ENCODE measurements around the gene CNDP1.

The CNDP1 gene

GRCh38 chr18:74598350-74599001 lies 64.2 kb downstream of the CNDP1 start:
- H3K36me3 ChIP-seq (ENCODE audit: insufficient read depth, low read length), result peaks cover 6% of the 10 kb centered on the region
- peaks cover 21% of the 10 kb centered on the region for H3K4me1 ChIP-seq (ENCODE audit: insufficient read depth, low read length)
- no peaks in the 10 kb centered on the region for H3K27me3 ChIP-seq (ENCODE audit: insufficient read depth, low read length)
- peak overlapping the region; percentile 94 for H3K4me3 ChIP-seq (ENCODE audit: low read length)
- no peaks in the 10 kb centered on the region for H3K9me3 ChIP-seq (ENCODE audit: low read length)
- H2AFZ ChIP-seq (ENCODE audit: low read depth, low read length), result peak overlapping the region; percentile 98

- H2AFZ ChIP-seq (ENCODE audit: low read depth, low read length), result no peak overlapping the region
- H3K9me3 ChIP-seq (ENCODE audit: low read length), result no peaks in the 10 kb centered on the region
- no peak overlapping the region for H3K4me3 ChIP-seq (ENCODE audit: low read length)
- no peaks in the 10 kb centered on the region for H3K27me3 ChIP-seq (ENCODE audit: insufficient read depth, low read length)
- H3K36me3 ChIP-seq (ENCODE audit: insufficient read depth, low read length), result no peaks in the 10 kb centered on the region
- no peaks in the 10 kb centered on the region for H3K4me1 ChIP-seq (ENCODE audit: insufficient read depth, low read length)
Measured at GRCh38 chr18:74604361-74604760, 70.1 kb downstream of the CNDP1 start.

- Histone ChIP-seq H2AFZ (ENCODE audit: low read depth, low read length) (no peak overlapping the region), H3K36me3 (ENCODE audit: insufficient read depth, low read length) (no peaks in the 10 kb centered on the region), H3K27me3 (ENCODE audit: insufficient read depth, low read length) (no peaks in the 10 kb centered on the region), H3K4me1 (ENCODE audit: insufficient read depth, low read length) (no peaks in the 10 kb centered on the region), H3K4me3 (ENCODE audit: low read length) (no peak overlapping the region), H3K9me3 (ENCODE audit: low read length) (no peaks in the 10 kb centered on the region)
Measured at GRCh38 chr18:74604774-74605173, 70.5 kb downstream of the CNDP1 start.

- H3K4me3 ChIP-seq (ENCODE audit: low read length), result no peak overlapping the region
- H3K27me3 ChIP-seq (ENCODE audit: insufficient read depth, low read length), result no peaks in the 10 kb centered on the region
- H2AFZ ChIP-seq (ENCODE audit: low read depth, low read length), result no peak overlapping the region
- H3K4me1 ChIP-seq (ENCODE audit: insufficient read depth, low read length), result no peaks in the 10 kb centered on the region
- no peaks in the 10 kb centered on the region for H3K9me3 ChIP-seq (ENCODE audit: low read length)
- no peaks in the 10 kb centered on the region for H3K36me3 ChIP-seq (ENCODE audit: insufficient read depth, low read length)
Measured at GRCh38 chr18:74608681-74609080, 74.4 kb downstream of the CNDP1 start.

- H3K4me3 ChIP-seq (ENCODE audit: low read length), result no peak overlapping the region
- no peaks in the 10 kb centered on the region for H3K4me1 ChIP-seq (ENCODE audit: insufficient read depth, low read length)
- H3K27me3 ChIP-seq (ENCODE audit: insufficient read depth, low read length), result no peaks in the 10 kb centered on the region
- no peak overlapping the region for H2AFZ ChIP-seq (ENCODE audit: low read depth, low read length)
- no peaks in the 10 kb centered on the region for H3K9me3 ChIP-seq (ENCODE audit: low read length)
- no peaks in the 10 kb centered on the region for H3K36me3 ChIP-seq (ENCODE audit: insufficient read depth, low read length)
Measured at GRCh38 chr18:74609535-74609934, 75.2 kb downstream of the CNDP1 start.

GRCh38 chr18:74610051-74610615 lies 75.8 kb downstream of the CNDP1 start:
- Histone ChIP-seq H3K36me3 (ENCODE audit: insufficient read depth, low read length) (no peaks in the 10 kb centered on the region), H2AFZ (ENCODE audit: low read depth, low read length) (no peak overlapping the region), H3K9me3 (ENCODE audit: low read length) (no peaks in the 10 kb centered on the region), H3K4me1 (ENCODE audit: insufficient read depth, low read length) (no peaks in the 10 kb centered on the region), H3K4me3 (ENCODE audit: low read length) (no peak overlapping the region), H3K27me3 (ENCODE audit: insufficient read depth, low read length) (no peaks in the 10 kb centered on the region)

- no peaks in the 10 kb centered on the region for H3K27me3 ChIP-seq (ENCODE audit: insufficient read depth, low read length)
Measured at GRCh38 chr18:74610860-74611259, 76.6 kb downstream of the CNDP1 start.

GRCh38 chr18:74611765-74612164 lies 77.5 kb downstream of the CNDP1 start:
- H2AFZ ChIP-seq (ENCODE audit: low read depth, low read length), result no peak overlapping the region
- no peaks in the 10 kb centered on the region for H3K27me3 ChIP-seq (ENCODE audit: insufficient read depth, low read length)
- no peaks in the 10 kb centered on the region for H3K36me3 ChIP-seq (ENCODE audit: insufficient read depth, low read length)
- H3K9me3 ChIP-seq (ENCODE audit: low read length), result peaks cover 2% of the 10 kb centered on the region
- no peak overlapping the region for H3K4me3 ChIP-seq (ENCODE audit: low read length)
- H3K4me1 ChIP-seq (ENCODE audit: insufficient read depth, low read length), result no peaks in the 10 kb centered on the region

More at GRCh38 chr18:74610860-74611259, 76.6 kb downstream of the CNDP1 start:
- Histone ChIP-seq H3K36me3 (ENCODE audit: insufficient read depth, low read length) (no peaks in the 10 kb centered on the region), H3K4me1 (ENCODE audit: insufficient read depth, low read length) (no peaks in the 10 kb centered on the region), H3K9me3 (ENCODE audit: low read length) (no peaks in the 10 kb centered on the region), H2AFZ (ENCODE audit: low read depth, low read length) (no peak overlapping the region), H3K4me3 (ENCODE audit: low read length) (no peak overlapping the region)

- no peaks in the 10 kb centered on the region for H3K36me3 ChIP-seq (ENCODE audit: insufficient read depth, low read length)
- H3K4me1 ChIP-seq (ENCODE audit: insufficient read depth, low read length), result no peaks in the 10 kb centered on the region
- peaks cover 4% of the 10 kb centered on the region for H3K9me3 ChIP-seq (ENCODE audit: low read length)
- no peaks in the 10 kb centered on the region for H3K27me3 ChIP-seq (ENCODE audit: insufficient read depth, low read length)
- H2AFZ ChIP-seq (ENCODE audit: low read depth, low read length), result no peak overlapping the region
- no peak overlapping the region for H3K4me3 ChIP-seq (ENCODE audit: low read length)
Measured at GRCh38 chr18:74613381-74613780, 79.1 kb downstream of the CNDP1 start.

- Histone ChIP-seq H3K9me3 (ENCODE audit: low read length) (peaks cover 4% of the 10 kb centered on the region), H3K36me3 (ENCODE audit: insufficient read depth, low read length) (no peaks in the 10 kb centered on the region), H3K27me3 (ENCODE audit: insufficient read depth, low read length) (no peaks in the 10 kb centered on the region), H2AFZ (ENCODE audit: low read depth, low read length) (no peak overlapping the region), H3K4me3 (ENCODE audit: low read length) (no peak overlapping the region), H3K4me1 (ENCODE audit: insufficient read depth, low read length) (no peaks in the 10 kb centered on the region)
Measured at GRCh38 chr18:74616494-74616893, 82.2 kb downstream of the CNDP1 start.

- Histone ChIP-seq H2AFZ (ENCODE audit: low read depth, low read length) (no peak overlapping the region), H3K27me3 (ENCODE audit: insufficient read depth, low read length) (no peaks in the 10 kb centered on the region), H3K36me3 (ENCODE audit: insufficient read depth, low read length) (no peaks in the 10 kb centered on the region), H3K4me1 (ENCODE audit: insufficient read depth, low read length) (no peaks in the 10 kb centered on the region), H3K9me3 (ENCODE audit: low read length) (peaks cover 4% of the 10 kb centered on the region), H3K4me3 (ENCODE audit: low read length) (no peak overlapping the region)
Measured at GRCh38 chr18:74617486-74617885, 83.2 kb downstream of the CNDP1 start.

- Histone ChIP-seq H2AFZ (ENCODE audit: low read depth, low read length) (no peak overlapping the region), H3K36me3 (ENCODE audit: insufficient read depth, low read length) (no peaks in the 10 kb centered on the region), H3K4me1 (ENCODE audit: insufficient read depth, low read length) (no peaks in the 10 kb centered on the region), H3K4me3 (ENCODE audit: low read length) (no peak overlapping the region), H3K9me3 (ENCODE audit: low read length) (no peaks in the 10 kb centered on the region), H3K27me3 (ENCODE audit: insufficient read depth, low read length) (no peaks in the 10 kb centered on the region)
Measured at GRCh38 chr18:74622072-74622471, 87.8 kb downstream of the CNDP1 start.

GRCh38 chr18:74623047-74623816 lies 88.9 kb downstream of the CNDP1 start:
- Histone ChIP-seq H3K4me1 (ENCODE audit: insufficient read depth, low read length) (no peaks in the 10 kb centered on the region), H2AFZ (ENCODE audit: low read depth, low read length) (no peak overlapping the region), H3K36me3 (ENCODE audit: insufficient read depth, low read length) (no peaks in the 10 kb centered on the region), H3K27me3 (ENCODE audit: insufficient read depth, low read length) (no peaks in the 10 kb centered on the region), H3K4me3 (ENCODE audit: low read length) (no peak overlapping the region), H3K9me3 (ENCODE audit: low read length) (no peaks in the 10 kb centered on the region)
